WTC11 (cell line): ENCODE results near the gene RASIP1. TPM values are rescaled to one million over a fixed set of nuclear protein-coding genes. Genes with fewer than 3 reads are reported as not detected.

Experiments used
- ATAC-seq: fragments of 200-7000 bp; cut with Tn5 transposase; 2 replicates; pipeline ENCODE4 v1.10.0; 2021; ENCODE audit warnings: mild to moderate bottlenecking, moderate library complexity
- CTCF ChIA-PET: fragments of 300-600 bp; sonication (Branson Sonifier 250); formaldehyde crosslinking; loops from one replicate; lab custom pipeline; 2021; ENCODE audit warnings: antibody characterized with exemption; lab: Charles Lee
- POLR2A ChIA-PET: fragments of 350-600 bp; sonication (Branson Sonifier 250); formaldehyde crosslinking; loops from one replicate; lab custom pipeline; 2021; ENCODE audit warnings: antibody characterized with exemption; lab: Charles Lee
- DNase-seq: peaks from one replicate; pipeline ENCODE4 v3.0.0; 2021; ENCODE audit warnings: low spot score
- H3K27ac Mint-ChIP-seq: 2 replicates; pipeline ENCODE4 v1.8.0; 2021; ENCODE audit warnings: mixed read lengths
- H3K27me3 Mint-ChIP-seq: 2 replicates; pipeline ENCODE4 v1.8.0; 2021; ENCODE audit warnings: low read depth, mild to moderate bottlenecking, moderate library complexity, mixed read lengths
- H3K36me3 Mint-ChIP-seq: 2 replicates; pipeline ENCODE4 v1.8.0; 2021; ENCODE audit warnings: mixed read lengths
- H3K4me1 Mint-ChIP-seq: 2 replicates; pipeline ENCODE4 v1.8.0; 2022; ENCODE audit warnings: mixed read lengths
- H3K4me3 Mint-ChIP-seq: 2 replicates; pipeline ENCODE4 v1.8.0; 2021; ENCODE audit warnings: mild to moderate bottlenecking, moderate library complexity, mixed read lengths
- H3K9me3 Mint-ChIP-seq: 2 replicates; pipeline ENCODE4 v1.8.0; 2021; ENCODE audit warnings: mixed read lengths
- ATF2 ChIP-seq: sonication (generic); formaldehyde crosslinking; IDR thresholded peaks from 2 replicates; pipeline ENCODE4 v1.8.1; 2022; ENCODE audit warnings: low read depth, missing genetic modification reagents, borderline replicate concordance
- ESRRA ChIP-seq: sonication (generic); formaldehyde crosslinking; IDR thresholded peaks from 2 replicates; pipeline ENCODE4 v1.8.1; 2022; ENCODE audit warnings: mild to moderate bottlenecking, missing genetic modification reagents, borderline replicate concordance
- ETV6 ChIP-seq: sonication (generic); formaldehyde crosslinking; IDR thresholded peaks from 2 replicates; pipeline ENCODE4 v1.8.1; 2022; ENCODE audit warnings: mild to moderate bottlenecking, missing genetic modification reagents
- HMGA2 ChIP-seq: fragments of 250-450 bp; sonication (Bioruptor Pico); IDR thresholded peaks from 2 replicates; pipeline ENCODE4 v1.4.0; 2021; ENCODE audit warnings: mild to moderate bottlenecking, moderate library complexity
- HMGXB4 ChIP-seq: sonication (generic); formaldehyde crosslinking; IDR thresholded peaks from 2 replicates; pipeline ENCODE4 v1.8.1; 2023; ENCODE audit warnings: mild to moderate bottlenecking, moderate library complexity, missing genetic modification reagents
- NR2C2 ChIP-seq: sonication (generic); formaldehyde crosslinking; IDR thresholded peaks from 2 replicates; pipeline ENCODE4 v1.8.0; 2022; ENCODE audit warnings: mild to moderate bottlenecking, missing genetic modification reagents
- NR3C1 ChIP-seq: sonication (generic); formaldehyde crosslinking; conservative IDR thresholded peaks from 2 replicates; pipeline ENCODE4 v1.8.1; 2023; ENCODE audit warnings: low read depth, mild to moderate bottlenecking, missing genetic modification reagents
- PREB ChIP-seq: sonication (generic); formaldehyde crosslinking; IDR thresholded peaks from 2 replicates; pipeline ENCODE4 v1.8.1; 2022; ENCODE audit warnings: mild to moderate bottlenecking, missing genetic modification reagents, moderate library complexity, borderline replicate concordance
- RELA ChIP-seq: sonication (generic); formaldehyde crosslinking; IDR thresholded peaks from 2 replicates; pipeline ENCODE4 v1.8.1; 2022; ENCODE audit warnings: missing genetic modification reagents, mild to moderate bottlenecking, borderline replicate concordance
- ZMAT4 ChIP-seq: fragments of 250-450 bp; sonication (Bioruptor Pico); IDR thresholded peaks from 2 replicates; pipeline ENCODE4 v1.9.0; 2021; ENCODE audit warnings: mild to moderate bottlenecking
- ZNF121 ChIP-seq: sonication (generic); formaldehyde crosslinking; IDR thresholded peaks from 2 replicates; pipeline ENCODE4 v1.8.0; 2023; ENCODE audit warnings: missing genetic modification reagents
- ZNF263 ChIP-seq: sonication (generic); formaldehyde crosslinking; IDR thresholded peaks from 2 replicates; pipeline ENCODE4 v1.8.1; 2022; ENCODE audit warnings: low read depth, mild to moderate bottlenecking, moderate library complexity, missing genetic modification reagents
- total RNA-seq: library from RNA; stranded (reverse); gene quantifications from 3 replicates; pipeline ENCODE4 v1.2.3, GENCODE V29; 2021
- TF ChIP-seq, protein P1 (sequence below): sonication (generic); formaldehyde crosslinking; IDR thresholded peaks from 2 replicates; pipeline ENCODE4 v1.8.0; 2023; ENCODE audit warnings: mild to moderate bottlenecking, missing genetic modification reagents
- TF ChIP-seq, protein P2 (sequence below): sonication (generic); formaldehyde crosslinking; IDR thresholded peaks from 2 replicates; pipeline ENCODE4 v1.8.1; 2022; ENCODE audit warnings: low read depth, mild to moderate bottlenecking, moderate library complexity, missing genetic modification reagents, borderline replicate concordance
- TF ChIP-seq, protein P3 (sequence below): sonication (generic); formaldehyde crosslinking; IDR thresholded peaks from 2 replicates; pipeline ENCODE4 v1.8.0; 2022; ENCODE audit warnings: mild to moderate bottlenecking, missing genetic modification reagents
- TF ChIP-seq, protein P4 (sequence below): sonication (generic); formaldehyde crosslinking; IDR thresholded peaks from 2 replicates; pipeline ENCODE4 v1.8.0; 2023; ENCODE audit warnings: missing genetic modification reagents, mild to moderate bottlenecking, borderline replicate concordance

The RASIP1 gene
- total RNA-seq, 1 experiment from 2014 or later = 4.4 TPM

GRCh38 chr19:48678201-48678600, 62.2 kb downstream of the RASIP1 start (continued):
- TF ChIP-seq ZMAT4 (CRISPR knock-in tag) = no peak

DNA sequence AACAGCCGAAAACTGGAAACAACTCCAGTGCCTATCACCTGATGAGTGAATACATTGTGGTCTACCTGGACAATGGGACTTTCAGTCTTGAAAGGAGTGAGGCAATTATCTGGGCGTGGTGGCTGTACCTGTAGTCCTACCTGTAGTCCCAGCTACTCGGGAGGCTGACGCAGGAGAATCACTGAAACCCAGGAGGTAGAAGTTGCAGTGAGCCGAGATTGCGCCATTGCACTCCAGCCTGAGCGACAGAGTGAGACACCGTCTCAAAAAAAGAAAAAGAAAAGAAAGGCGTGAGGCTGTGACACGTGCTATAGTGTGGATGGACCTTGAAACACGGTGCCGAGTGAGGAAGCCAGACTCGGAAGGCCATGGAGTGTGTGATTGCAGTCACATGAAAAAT, 63.5 kb downstream of the RASIP1 start:
- H3K4me3 Mint-ChIP-seq = no peak overlapping the region
- no peaks in the 10 kb centered on the region for H3K9me3 Mint-ChIP-seq
- H3K36me3 Mint-ChIP-seq = no peaks in the 10 kb centered on the region
- H3K4me1 Mint-ChIP-seq = peaks cover 26% of the 10 kb centered on the region
- H3K27ac Mint-ChIP-seq = no peak overlapping the region
- ATAC-seq = no peak
- peaks cover 15% of the 10 kb centered on the region for H3K27me3 Mint-ChIP-seq
- ChIA-PET CTCF (interaction anchor here (1.0 to 4.0 kb wide), 6 partner anchors 19 to 749 kb away, joined by 3 to 56 read pairs (median 14); partner anchors contain the start of gene FUT2), POLR2A (no interaction called here)
- TF ChIP-seq, protein P1, sequence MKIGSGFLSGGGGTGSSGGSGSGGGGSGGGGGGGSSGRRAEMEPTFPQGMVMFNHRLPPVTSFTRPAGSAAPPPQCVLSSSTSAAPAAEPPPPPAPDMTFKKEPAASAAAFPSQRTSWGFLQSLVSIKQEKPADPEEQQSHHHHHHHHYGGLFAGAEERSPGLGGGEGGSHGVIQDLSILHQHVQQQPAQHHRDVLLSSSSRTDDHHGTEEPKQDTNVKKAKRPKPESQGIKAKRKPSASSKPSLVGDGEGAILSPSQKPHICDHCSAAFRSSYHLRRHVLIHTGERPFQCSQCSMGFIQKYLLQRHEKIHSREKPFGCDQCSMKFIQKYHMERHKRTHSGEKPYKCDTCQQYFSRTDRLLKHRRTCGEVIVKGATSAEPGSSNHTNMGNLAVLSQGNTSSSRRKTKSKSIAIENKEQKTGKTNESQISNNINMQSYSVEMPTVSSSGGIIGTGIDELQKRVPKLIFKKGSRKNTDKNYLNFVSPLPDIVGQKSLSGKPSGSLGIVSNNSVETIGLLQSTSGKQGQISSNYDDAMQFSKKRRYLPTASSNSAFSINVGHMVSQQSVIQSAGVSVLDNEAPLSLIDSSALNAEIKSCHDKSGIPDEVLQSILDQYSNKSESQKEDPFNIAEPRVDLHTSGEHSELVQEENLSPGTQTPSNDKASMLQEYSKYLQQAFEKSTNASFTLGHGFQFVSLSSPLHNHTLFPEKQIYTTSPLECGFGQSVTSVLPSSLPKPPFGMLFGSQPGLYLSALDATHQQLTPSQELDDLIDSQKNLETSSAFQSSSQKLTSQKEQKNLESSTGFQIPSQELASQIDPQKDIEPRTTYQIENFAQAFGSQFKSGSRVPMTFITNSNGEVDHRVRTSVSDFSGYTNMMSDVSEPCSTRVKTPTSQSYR (CRISPR knock-in tag) = no peak
- TF ChIP-seq, protein P2, sequence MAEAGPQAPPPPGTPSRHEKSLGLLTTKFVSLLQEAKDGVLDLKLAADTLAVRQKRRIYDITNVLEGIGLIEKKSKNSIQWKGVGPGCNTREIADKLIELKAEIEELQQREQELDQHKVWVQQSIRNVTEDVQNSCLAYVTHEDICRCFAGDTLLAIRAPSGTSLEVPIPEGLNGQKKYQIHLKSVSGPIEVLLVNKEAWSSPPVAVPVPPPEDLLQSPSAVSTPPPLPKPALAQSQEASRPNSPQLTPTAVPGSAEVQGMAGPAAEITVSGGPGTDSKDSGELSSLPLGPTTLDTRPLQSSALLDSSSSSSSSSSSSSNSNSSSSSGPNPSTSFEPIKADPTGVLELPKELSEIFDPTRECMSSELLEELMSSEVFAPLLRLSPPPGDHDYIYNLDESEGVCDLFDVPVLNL (CRISPR knock-in tag) = no peak
- TF ChIP-seq PREB (no peak), ATF2 (CRISPR knock-in tag) (no peak), HMGXB4 (no peak), NR2C2 (CRISPR knock-in tag) (no peak)
- no peak for DNase-seq

DNA sequence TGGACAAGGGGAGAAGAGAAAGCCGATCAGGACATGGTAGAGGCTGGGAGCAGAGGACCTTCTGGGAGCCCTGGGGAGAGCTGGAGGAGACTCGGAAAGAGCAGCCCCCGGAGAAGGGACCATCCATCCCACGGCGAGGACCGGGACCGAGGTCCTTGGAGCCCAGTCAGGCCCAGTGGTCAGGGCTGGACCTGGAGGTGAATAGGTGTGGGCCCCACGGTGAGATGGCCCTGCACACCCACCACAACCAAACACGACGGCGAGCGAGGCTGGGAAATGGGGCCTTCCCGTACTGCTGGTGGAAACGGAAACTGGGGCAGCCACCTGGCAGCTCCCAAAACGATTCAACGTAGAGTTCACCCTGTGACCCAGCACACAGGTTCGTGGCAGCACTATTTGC, 63.9 kb downstream of the RASIP1 start:
- H3K4me1 Mint-ChIP-seq = peaks cover 26% of the 10 kb centered on the region
- POLR2A ChIA-PET = no interaction called here
- no peak for DNase-seq
- H3K9me3 Mint-ChIP-seq = no peaks in the 10 kb centered on the region
- H3K27ac Mint-ChIP-seq = no peak overlapping the region
- no peak for ATAC-seq
- H3K4me3 Mint-ChIP-seq = no peak overlapping the region
- CTCF ChIA-PET = interaction anchor here (1.0 to 4.0 kb wide), 8 partner anchors 20 to 171 kb away, joined by 3 to 56 read pairs (median 8); partner anchors contain the start of gene FUT2
- no peaks in the 10 kb centered on the region for H3K36me3 Mint-ChIP-seq
- peaks cover 15% of the 10 kb centered on the region for H3K27me3 Mint-ChIP-seq
- TF ChIP-seq ZNF263 (CRISPR knock-in tag) (no peak), ZNF121 (CRISPR knock-in tag) (no peak), ESRRA (no peak), HMGA2 (no peak), ETV6 (no peak), NR3C1 (no peak), RELA (CRISPR knock-in tag) (no peak)
- TF ChIP-seq, protein P3, sequence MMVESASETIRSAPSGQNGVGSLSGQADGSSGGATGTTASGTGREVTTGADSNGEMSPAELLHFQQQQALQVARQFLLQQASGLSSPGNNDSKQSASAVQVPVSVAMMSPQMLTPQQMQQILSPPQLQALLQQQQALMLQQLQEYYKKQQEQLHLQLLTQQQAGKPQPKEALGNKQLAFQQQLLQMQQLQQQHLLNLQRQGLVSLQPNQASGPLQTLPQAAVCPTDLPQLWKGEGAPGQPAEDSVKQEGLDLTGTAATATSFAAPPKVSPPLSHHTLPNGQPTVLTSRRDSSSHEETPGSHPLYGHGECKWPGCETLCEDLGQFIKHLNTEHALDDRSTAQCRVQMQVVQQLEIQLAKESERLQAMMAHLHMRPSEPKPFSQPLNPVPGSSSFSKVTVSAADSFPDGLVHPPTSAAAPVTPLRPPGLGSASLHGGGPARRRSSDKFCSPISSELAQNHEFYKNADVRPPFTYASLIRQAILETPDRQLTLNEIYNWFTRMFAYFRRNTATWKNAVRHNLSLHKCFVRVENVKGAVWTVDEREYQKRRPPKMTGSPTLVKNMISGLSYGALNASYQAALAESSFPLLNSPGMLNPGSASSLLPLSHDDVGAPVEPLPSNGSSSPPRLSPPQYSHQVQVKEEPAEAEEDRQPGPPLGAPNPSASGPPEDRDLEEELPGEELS (CRISPR knock-in tag) = no peak
- TF ChIP-seq, protein P4, sequence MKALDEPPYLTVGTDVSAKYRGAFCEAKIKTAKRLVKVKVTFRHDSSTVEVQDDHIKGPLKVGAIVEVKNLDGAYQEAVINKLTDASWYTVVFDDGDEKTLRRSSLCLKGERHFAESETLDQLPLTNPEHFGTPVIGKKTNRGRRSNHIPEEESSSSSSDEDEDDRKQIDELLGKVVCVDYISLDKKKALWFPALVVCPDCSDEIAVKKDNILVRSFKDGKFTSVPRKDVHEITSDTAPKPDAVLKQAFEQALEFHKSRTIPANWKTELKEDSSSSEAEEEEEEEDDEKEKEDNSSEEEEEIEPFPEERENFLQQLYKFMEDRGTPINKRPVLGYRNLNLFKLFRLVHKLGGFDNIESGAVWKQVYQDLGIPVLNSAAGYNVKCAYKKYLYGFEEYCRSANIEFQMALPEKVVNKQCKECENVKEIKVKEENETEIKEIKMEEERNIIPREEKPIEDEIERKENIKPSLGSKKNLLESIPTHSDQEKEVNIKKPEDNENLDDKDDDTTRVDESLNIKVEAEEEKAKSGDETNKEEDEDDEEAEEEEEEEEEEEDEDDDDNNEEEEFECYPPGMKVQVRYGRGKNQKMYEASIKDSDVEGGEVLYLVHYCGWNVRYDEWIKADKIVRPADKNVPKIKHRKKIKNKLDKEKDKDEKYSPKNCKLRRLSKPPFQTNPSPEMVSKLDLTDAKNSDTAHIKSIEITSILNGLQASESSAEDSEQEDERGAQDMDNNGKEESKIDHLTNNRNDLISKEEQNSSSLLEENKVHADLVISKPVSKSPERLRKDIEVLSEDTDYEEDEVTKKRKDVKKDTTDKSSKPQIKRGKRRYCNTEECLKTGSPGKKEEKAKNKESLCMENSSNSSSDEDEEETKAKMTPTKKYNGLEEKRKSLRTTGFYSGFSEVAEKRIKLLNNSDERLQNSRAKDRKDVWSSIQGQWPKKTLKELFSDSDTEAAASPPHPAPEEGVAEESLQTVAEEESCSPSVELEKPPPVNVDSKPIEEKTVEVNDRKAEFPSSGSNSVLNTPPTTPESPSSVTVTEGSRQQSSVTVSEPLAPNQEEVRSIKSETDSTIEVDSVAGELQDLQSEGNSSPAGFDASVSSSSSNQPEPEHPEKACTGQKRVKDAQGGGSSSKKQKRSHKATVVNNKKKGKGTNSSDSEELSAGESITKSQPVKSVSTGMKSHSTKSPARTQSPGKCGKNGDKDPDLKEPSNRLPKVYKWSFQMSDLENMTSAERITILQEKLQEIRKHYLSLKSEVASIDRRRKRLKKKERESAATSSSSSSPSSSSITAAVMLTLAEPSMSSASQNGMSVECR (CRISPR knock-in tag) = no peak
